Cardiac fibroblast (primary cell): ENCODE results near the gene ZNF134.

Source experiments
- DNase-seq, 2 donors: peaks; one replicate each; pipeline versions ENCODE4 v3.0.0 to v3.0.0-alpha.2; 2010; ENCODE audit warnings: low read depth in 2 of 2
- H3K4me3 ChIP-seq, 2 donors: replicated peaks in 1 of 2; 1 replicate in 1 of 2; 2 replicates in 1 of 2; pipeline ENCODE4 v1.5.1; 2011; ENCODE audit warnings: low read depth in 2 of 2, low read length in 2 of 2, mild to moderate bottlenecking in 2 of 2, moderate library complexity in 1 of 2
- TF ChIP-seq, protein P1 (sequence below): IDR thresholded peaks from one replicate; pipeline ENCODE4 v1.5.1; 2011; ENCODE audit warnings: low read depth, mild to moderate bottlenecking, low read length, inconsistent platforms

Gene ZNF134

DNA sequence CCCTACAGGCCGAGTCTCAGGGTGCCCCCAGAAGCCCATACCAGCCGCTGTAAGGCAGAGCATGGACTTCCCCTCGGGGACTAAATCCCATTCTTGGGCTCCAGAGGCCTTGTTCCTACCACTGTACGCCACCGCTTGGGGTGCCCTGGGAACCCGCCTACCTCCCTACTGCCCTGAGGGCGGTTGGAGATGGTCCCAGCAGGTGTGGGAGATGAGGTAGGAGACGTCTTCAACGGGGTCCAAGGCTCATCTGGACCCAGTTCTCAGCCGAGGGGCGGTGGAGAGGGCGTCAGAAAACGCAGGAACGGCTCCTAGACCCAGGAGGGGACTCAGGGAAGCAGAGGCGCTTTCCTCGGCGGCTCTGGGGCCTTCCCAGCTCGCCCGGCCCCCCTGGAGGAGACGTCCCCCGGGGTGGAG lies 30.9 kb upstream of the ZNF134 start:
- no peak for DNase-seq
- TF ChIP-seq, protein P1, sequence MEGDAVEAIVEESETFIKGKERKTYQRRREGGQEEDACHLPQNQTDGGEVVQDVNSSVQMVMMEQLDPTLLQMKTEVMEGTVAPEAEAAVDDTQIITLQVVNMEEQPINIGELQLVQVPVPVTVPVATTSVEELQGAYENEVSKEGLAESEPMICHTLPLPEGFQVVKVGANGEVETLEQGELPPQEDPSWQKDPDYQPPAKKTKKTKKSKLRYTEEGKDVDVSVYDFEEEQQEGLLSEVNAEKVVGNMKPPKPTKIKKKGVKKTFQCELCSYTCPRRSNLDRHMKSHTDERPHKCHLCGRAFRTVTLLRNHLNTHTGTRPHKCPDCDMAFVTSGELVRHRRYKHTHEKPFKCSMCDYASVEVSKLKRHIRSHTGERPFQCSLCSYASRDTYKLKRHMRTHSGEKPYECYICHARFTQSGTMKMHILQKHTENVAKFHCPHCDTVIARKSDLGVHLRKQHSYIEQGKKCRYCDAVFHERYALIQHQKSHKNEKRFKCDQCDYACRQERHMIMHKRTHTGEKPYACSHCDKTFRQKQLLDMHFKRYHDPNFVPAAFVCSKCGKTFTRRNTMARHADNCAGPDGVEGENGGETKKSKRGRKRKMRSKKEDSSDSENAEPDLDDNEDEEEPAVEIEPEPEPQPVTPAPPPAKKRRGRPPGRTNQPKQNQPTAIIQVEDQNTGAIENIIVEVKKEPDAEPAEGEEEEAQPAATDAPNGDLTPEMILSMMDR = no peak
- H3K4me3 ChIP-seq = peak overlapping the region in 1 of 2 donors; percentile 76

DNA sequence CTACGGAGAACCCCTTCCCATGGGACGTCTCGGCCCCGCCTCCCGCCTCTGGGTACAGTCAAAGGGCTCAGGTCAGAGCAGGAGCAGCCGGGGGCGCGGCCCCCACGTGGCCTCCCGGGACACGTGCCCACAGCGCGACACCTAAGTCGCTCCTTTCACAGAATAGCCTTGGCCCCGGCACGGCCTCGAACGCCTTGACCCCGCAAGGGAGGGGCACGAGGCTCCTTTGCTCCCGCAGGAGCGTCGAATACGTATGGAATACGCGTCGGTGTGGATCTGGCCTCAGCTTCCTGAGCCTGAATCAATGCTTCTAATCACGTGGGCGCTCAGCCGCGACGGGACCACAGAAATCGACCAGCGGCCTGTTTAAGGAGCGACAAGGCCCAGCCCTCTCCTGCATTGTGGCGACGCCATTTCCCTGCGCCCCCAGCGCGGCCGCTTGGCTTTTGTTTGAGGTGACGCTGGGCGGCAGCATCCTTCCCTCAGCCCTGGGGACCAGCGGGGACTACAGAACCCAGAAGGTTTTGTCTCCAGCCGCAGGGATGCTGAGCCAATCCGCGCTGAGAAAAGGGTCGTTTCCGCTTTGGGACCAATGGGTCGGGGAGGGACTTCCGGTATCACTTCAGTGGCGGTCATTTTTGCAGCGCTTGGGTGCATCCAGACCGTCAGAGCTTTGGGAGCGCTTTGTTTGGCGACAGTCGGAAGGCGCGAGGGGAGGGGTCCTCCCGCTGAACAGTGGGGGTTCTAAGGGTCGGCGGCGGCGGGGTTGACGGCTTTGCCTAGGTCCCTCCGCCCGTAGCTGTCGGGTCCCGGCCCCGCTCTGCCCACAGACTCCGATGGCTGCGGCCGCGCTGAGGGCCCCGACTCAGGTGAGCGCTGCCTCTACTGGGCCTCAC lies 30.3 kb upstream of the ZNF134 start, which contains the start of gene ZIK1:
TSS of gene ZIK1 (plus strand) at position 625 of the 896 bp plus-strand sequence. CDS start at position 837, 212 bp downstream.
- DNase-seq = peak; percentile 93
- H3K4me3 ChIP-seq = peak within 1 kb of the TSS; percentile 69 to 76
- TF ChIP-seq, protein P1 = no peak

DNA sequence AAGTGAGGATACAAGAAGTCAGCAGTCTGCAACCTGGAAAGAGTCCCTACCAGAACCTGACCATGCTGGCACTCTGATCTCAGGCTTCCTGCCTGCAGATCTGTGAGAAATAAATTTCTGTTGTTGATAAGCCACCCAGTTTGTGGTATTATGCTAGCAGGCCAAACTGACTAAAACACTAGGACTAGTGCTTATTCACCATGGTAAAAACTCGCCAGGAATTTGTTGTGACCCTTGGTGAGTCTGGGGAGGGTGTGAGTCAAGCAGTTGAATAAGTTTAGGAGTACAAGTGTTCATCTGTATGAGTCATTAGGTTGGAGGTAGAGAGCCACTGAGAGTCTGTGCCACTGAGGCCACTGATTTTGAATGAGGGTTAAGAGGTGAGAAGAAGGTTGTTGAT lies 26.5 kb upstream of the ZNF134 start:
- H3K4me3 ChIP-seq = no peak overlapping the region
- TF ChIP-seq, protein P1 = no peak
- DNase-seq = peak in 1 of 2 donors; percentile 93

DNA sequence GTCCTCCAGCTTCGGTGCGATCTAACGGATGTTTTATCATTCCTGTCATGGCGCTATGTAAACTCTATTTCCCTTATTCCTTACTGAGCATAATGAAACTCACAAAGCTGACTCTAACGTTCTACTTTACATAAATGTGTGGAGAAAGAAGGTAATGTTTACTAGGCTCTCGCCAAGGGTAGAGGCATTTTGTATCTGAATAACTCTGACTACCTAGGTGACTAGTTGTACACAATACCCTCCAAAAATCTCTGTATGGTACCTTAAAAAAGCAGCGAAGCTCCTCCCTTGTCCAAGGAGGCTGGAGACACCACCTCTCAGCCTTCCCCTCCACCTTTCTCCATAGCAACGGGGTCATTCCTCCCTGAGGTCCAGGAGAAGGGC lies 14.7 kb upstream of the ZNF134 start:
- TF ChIP-seq, protein P1 = no peak
- peak overlapping the region; percentile 87 to 89 for H3K4me3 ChIP-seq
- DNase-seq = no peak

DNA sequence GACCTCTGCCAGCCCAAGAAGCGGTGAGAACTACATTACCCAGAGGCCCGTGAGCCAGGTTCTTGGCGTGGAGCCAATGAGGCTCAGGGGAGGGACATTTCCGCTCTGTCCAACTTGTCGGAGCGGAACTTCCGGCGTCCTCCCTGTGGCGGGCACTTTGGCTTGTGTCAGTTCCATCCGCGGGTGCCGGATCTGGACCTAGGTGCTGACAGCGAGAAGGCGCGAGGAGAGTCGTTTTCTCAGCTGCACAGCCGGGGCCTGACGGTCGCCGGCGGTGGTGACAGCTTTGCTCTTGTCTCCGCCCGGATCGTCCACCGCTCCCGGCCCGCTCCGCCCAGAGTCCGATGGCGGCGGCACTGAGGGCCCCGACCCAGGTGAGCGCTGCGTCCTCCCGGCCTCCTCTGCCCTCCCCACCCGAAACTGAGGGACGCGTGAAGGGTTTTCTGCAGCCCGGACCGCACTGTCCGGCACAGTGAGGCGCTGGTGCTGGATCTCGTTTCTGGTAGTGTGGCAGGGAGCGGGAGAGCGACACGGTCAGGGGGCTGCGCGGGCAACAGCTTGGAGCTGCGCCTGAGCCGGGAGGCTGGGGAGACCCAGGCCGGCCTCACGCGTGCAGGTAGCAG lies 14.2 kb upstream of the ZNF134 start, which contains the start of gene ZNF530:
TSS of gene ZNF530 (plus strand) at position 125 of the 623 bp plus-strand sequence. CDS start 4,461 bp downstream, outside the sequence.
- H3K4me3 ChIP-seq = peak within 1 kb of the TSS; percentile 87 to 89
- peak; percentile 93 for DNase-seq
- TF ChIP-seq, protein P1 = no peak

DNA sequence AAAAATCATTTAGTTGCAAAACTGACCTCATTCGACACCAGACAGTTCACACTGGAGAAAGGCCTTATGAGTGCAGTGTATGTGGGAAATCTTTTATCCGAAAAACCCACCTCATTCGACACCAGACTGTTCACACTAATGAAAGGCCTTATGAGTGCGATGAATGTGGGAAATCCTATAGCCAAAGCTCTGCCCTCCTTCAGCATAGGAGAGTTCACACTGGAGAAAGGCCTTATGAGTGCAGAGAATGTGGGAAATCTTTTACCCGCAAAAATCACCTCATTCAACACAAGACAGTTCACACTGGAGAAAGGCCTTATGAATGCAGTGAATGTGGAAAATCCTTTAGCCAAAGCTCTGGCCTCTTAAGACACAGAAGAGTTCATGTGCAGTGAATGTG lies 7.1 kb upstream of the ZNF134 start:
- no peak for DNase-seq
- no peak overlapping the region for H3K4me3 ChIP-seq
- TF ChIP-seq, protein P1 = no peak
